Midbrain (tissue), 1 donor: ENCODE data around the gene BMP4.

Experiments used
- DNase-seq: peaks from one replicate; lab custom pipeline; 2025; lab: John Stamatoyannopoulos, UW

The BMP4 gene

DNA sequence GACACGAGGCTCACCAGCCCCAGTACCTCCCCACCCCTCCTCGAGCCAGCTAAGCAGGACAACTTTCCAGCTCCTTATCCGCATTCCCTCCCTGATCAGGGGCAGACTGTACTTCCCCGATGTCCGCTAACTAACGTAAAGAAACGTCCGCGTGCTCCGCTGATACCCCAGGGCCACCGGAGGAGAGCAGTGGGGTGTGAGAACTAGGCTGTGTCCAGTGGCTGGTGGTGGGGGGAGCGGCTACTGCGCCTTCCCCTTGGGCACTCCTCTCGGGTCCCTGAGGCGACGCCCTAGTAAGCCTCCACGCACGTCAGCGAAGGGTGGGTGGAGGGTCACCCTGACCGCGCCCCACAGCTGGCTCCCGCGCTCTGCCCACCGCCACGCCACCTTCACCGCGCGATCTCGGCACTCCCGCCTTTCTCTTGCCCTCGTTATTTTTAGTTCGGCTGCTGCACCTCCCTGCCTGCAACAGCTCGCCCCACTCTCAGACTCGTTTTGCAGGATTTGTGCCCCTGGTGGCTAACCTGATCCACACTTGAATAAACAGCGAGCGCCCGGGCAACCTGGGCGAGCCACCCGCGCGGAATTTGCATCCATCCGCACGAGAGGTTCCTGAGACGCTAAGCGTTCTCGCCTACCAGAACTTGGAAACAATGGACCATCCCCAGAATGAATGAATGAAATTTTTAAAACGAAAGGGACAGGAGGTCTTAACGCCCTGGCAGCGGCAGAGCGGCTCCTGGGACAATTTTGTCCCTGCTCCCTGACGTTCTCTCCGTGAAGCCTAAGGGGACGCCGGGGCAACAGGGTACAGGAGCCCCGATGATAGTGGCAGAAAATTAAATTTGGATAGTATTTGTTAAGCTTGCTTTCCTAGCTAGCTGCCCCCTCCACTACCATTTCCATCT is 6.9 kb upstream of the BMP4 start:
- no peak for DNase-seq

DNA sequence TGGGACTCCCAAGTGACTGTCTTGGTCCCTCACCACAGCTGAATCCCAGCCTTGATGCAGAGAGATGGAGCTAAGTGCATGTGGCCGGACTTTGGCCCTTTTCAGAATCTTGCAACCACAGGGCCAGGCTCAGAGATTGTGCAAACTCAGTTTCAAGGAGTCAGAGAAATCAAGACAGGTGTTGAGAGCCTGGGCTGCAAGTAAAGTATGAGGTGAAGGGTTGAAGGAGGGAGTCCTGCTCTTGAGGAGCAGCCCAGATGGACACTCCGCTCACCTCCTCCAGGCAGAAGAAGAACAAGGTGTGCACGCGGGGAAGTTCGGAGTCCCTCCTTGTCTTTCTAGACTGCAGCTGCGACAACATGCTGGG is 6.3 kb upstream of the BMP4 start:
- no peak for DNase-seq

DNA sequence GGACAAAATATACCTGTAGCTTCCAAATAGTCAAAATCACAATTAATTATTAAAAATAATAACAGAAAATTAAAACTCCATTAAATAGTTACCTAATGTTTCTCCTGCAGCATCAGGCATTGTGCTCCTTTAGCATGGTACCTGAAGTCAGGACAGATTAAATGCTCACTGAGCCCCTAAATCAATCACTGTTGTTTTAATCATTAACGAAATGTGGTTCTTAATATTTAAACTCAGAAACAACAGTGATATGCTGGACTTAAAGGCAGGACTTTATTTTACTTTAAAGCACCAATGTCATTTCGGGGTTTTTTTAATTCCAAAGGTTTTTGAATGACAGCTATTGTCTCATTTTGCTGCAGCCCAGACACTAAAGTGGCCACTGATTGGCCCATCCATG is 2.0 kb upstream of the BMP4 start:
- DNase-seq = no peak

DNA sequence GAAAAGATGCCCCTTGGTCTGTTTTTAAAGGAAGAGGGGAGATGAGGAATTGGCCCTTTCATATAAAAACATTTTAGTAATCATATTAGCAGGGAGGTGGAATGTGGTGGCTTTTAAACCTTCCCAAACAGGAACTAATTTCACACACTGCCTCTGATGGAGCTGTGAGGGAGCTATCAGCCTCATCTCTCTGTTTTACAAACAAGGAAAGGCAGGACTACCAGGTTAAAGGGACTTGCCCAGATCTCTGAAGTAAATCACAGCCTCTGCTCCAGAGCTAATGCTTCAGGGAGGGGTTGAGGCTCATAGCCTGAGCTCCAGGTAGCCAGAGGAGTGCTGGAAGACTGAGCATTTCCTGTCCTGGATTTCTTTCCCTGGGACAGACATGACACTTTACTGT is 1.1 kb upstream of the BMP4 start:
- no peak for DNase-seq

DNA sequence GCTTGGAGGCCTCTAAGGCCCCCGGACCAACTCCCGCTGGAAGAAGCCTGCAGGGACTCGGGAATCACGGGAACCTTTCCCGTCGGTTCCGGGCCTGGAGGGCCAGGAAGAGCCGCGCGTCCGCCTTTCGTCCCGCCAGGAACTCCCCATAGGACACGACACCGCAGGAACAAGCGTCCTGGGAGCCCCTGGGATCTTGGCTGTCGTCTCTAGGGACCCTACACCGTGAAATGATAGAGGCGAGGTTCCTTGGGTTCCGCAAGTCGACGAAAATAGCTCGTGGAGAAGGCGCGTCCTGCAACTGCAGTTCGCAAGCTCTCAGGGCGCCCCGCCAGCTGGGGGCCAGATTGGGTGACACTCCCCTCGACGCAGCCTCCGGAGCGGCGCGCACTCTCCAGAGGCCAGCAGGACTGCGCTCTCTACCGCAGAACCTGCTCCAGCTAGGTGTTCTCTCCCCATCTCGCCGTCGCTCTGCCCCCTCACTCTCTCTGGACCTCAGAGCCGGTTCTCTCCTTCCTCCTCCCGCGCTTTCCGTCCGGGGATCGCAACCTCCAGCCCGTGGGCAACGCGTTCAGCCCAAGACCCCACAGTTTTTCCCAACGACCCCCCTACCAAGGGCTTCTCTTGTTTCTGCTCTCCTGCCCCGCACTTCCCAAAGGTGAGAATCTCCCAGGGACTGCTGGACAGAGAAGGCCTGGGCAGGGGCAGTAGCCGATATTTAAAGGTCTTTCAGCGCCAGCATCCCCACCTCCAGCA is 776 bp downstream of the BMP4 start:
- DNase-seq = no peak

DNA sequence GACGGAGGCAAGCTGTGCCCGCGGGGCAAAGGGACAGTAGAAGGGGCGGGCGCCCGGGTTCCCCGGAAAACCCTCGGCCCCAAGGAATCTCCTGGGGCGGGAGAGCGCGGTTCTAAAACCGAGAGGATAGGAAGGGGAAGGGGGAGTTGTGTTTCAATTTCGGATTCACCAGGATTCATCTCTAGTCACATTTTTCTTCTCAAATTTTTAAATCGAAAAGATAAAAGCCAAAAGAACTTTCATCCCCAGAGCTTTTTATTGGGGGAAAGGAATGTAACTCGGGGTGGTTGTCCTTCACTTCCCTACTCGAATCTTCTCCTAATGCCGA is 1.4 kb downstream of the BMP4 start:
- DNase-seq = no peak

DNA sequence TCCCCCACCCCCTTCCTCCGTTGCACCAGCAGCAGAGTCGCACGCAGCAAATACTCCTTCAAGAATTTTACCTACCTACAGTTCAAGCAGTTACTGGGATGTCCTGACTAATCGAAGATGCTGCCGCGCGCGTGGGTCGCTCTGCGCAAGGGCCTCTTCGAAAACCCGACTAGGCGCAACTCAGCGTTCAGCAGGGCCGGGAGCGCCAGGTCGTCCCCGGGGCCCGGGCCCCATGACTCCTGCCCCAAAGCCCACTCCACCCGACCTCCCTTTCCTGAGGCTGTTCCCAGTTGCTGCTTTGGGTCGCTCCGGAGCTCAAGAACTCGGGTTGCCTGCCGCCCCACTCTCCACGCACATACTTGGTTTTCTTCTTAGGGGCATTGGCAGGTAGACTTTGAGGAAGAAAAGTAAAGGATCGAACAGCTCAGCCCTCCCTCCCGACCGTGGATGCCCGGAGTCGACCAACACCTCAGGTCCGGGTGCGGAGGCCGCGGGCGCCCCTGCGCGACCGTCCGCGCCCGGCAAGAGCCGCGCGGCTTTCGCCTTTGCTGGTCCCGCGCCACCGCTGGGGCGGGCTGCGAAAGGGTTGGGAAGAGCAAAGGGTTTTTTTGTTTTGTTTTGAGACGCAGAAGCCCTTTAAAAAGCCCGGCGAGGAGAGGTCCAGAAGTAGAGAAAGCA is 1.9 kb downstream of the BMP4 start:
- DNase-seq = no peak

DNA sequence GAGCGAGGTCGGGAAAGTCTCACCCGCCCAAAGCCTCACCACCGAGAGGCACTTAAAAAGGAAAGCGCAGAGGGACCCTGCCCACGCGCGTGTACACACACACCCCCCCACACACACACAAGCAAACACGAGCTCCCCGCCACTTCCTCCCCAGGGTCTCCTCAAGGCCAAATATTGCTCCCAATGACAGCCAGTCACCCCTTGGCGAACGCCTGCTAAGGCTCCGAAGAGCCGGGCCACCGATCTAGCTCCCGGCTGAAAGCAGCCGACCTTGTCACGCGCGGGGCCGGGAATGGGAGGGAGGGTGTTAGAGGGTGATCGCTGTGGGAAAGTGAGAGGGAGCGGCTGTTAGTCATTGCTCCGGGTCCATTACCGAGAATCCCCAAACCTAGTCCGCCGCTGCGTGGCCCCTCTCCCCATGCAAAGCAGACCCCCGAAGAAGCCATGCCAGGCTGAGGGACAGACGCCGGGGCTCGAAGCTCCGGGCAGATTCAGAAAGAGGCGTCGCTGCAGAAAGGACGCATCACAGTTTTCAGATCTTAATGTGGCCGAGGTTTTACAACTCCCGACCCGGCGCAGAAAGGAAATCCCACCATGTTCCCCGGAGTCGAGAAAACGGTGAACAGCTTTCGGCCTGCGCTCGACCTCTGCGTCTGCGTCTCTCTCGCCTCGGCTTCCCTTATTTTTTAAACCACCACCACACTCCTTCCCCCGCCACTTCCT is 2.6 kb downstream of the BMP4 start:
- peak; percentile 2 for DNase-seq

DNA sequence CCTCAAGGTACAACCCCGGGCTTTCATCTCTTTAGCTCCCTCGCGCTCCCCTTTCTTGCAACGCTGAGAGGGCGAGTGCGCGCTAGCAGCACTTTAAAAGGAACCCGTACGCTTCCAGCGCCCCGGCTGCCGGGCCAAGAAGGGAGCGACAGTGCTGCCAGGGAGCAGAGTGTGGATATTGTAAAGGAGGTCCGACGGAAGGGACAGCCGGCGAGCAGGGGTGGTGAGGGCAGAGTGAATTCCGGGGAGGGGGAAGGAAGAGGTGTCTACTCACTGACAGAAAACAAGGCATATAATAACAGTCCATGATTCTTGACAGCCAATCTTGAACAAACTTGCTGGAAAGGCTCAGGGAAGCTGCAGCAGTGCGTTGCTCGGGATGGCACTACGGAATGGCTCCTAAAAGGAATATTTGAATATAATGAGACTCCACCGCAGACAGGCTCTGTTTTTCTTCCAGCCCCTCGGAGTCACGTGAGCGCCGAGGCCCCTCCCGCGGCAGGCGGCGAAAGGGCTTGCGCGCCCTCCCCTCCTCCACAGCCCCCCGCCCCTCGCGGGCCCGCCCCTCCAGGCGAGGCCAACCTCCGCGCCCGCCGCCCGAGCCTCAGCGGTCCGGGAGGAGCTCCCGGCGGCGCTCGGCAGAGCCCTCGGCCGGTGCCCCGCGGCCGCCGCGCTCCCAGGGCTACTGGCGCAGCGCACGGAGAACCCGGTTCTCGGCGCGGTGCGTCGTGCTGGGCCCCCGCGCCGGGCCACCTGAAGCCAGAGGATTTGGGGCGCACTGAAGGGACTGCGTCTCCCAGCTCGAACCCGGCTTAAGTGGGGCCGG is 3.4 kb downstream of the BMP4 start:
- peak; percentile 75 for DNase-seq

DNA sequence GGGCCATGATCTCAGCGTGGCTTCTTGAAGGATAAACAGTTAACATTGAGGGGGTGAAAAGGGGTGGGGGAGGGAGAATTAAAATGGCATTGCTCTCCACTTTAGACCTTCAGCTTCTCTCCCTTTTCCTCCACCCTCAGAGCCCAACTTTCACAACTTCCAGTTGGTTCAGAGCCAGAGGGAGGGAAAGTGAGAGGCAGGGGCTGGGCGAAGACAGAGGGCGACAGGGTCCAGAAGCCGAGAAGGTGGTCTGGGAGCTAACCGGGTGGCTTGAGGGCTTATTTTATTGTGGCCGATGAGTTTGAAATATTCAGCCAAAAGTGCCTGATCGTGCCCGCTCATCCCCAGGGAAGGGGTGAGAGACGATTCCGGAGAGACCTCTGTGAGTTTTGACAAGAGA is 4.1 kb downstream of the BMP4 start:
- peak; percentile 1 for DNase-seq

DNA sequence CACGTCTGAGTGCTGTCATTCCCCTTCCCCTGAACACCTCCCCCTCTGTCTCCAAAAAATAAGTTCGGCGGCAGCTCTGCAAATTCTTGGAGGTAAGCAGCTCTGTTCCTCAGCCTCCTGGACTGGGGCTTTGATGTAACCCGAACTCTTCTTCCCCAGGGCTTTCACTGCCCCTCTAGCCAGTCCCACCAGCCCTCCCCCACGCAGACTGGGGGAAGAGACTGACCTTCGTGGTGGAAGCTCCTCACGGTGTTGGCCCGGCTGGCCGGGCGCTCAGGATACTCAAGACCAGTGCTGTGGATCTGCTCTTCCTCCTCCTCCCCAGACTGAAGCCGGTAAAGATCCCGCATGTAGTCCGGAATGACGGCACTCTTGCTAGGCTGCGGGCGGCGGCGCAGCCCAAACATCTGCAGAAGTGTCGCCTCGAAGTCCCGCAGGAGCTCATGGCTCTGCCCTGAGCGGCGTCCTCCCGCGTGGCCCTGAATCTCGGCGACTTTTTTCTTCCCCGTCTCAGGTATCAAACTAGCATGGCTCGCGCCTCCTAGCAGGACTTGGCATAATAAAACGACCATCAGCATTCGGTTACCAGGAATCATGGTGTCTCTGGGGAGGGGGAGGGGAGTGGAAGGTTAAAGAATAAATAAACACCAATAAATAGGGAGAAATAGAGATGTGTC is 4.9 kb downstream of the BMP4 start:
- DNase-seq = peak; percentile 1

DNA sequence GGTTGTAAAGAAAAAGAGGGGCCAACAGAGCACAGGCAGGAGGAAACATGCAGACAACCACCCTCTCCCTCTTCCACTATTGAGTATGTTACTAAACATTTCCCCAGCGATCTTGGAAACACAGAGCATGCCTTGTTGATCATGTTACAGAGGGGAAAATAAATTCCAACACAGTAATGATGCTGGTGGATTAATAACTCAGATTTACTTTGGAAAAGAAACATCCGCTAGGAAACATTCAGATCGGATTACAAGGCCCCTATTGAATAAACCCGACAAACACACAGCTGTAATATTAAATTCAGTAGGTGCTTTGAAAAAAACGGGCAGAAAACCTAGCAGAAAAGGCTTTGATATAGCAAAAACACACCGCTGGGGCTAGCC is 5.4 kb downstream of the BMP4 start:
- DNase-seq = no peak

DNA sequence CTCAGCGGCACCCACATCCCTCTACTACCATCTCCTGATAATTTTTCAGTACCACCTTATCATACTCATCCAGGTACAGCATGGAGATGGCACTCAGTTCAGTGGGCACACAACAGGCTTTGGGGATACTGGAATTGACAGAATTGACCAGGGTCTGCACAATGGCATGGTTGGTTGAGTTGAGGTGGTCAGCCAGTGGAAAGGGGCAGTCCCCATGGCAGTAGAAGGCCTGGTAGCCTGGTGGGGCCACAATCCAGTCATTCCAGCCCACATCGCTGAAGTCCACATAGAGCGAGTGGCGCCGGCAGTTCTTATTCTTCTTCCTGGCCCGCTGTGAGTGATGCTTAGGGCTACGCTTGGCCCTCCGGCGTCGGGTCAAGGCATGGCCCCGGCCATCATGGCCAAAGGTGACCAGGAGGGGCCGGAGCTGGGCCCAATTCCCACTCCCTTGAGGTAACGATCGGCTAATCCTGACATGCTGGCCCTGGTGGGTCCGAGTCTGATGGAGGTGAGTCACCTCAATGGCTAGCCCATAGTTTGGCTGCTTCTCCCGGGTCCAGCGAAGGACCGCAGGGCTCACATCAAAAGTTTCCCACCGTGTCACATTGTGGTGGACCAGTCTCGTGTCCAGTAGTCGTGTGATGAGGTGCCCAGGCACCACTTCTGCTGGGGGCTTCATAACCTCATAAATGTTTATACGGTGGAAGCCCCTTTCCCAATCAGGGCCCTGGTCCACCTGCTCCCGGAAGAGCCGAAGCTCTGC is 6.4 kb downstream of the BMP4 start:
- no peak for DNase-seq

DNA sequence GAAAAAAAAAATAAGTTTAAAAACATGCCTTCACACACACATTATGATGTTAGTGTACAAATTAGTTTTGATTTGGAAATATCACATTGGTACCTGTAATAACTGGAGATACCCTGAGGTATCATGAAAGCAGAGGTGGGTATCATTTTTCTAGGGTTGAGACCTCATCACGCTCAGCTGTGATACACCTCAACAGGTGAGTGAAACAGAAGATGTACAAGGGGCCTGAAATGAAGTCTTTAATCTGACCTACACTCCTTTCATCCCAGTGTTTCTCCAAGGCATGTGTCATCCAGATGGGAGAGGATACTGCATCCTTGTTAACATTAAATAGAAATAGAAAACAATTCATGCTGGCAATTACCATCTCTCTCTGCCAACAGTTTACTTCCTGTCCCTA is 7.4 kb downstream of the BMP4 start:
- no peak for DNase-seq

DNA sequence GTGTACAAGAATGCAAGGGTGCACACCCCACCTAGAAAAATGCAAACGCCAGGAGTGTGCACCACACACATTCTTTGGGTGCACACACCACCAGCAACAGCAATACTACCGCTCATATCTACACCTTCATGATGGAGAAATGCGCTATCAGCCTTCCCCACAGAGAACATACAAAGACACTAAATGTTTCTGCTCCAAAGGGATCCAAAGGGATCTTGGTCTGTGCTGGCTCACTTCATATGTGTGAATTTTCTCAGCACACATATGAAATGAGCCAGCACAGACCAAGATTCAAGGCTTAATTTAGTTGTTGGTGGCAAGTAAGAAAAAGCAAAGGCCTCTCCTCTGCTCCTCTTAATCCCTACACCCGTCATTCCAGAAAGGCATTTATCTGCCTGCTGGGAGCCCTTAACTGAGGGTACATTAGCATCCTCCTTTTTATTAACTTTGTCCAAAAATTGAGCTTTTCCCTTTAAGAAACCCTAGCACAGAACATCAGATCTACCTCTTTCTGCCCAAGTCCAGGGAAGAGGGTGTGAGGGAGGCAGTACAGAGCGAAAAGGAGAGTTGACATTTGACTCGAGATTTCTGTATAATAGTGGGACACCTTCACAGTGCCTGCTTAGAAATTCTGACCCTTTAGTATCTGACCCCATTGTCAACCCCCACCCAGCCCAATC is 8.3 kb downstream of the BMP4 start:
- DNase-seq = no peak

DNA sequence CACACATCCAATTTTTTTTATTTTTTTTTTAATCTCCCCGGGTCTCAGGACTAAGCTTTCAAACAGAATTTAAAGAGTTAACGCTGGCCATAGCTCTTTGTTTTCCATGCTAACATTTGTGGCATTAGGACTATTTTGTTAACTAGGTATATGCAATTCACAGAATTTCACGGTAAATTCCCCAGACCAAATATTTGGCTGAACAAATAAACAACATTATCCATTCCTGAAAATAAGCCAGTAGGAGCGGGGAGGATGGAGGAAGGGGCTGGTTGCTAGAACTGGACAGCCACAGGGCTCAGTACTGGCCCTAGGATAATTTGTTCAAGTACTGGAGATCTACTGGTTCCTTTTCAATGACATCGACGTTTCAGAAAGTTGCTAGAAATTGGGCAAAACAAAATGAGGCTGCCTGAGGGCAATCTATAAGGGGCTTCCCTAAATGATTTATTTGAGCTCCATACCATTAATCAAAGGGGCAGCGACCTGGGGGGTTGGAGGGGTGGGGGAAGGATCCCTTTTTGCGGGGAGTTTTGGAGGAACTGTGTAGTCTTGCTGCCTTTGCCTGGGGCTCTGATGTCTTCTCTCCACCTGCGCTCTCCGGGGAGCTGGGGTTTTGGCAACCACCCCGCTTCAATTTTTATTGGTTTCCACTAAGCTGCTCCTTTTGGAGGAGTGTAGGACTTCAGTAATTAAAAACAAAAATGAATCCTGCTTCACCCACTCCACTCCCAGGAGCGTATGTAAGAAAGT is 9.0 kb downstream of the BMP4 start:
- DNase-seq = no peak

DNA sequence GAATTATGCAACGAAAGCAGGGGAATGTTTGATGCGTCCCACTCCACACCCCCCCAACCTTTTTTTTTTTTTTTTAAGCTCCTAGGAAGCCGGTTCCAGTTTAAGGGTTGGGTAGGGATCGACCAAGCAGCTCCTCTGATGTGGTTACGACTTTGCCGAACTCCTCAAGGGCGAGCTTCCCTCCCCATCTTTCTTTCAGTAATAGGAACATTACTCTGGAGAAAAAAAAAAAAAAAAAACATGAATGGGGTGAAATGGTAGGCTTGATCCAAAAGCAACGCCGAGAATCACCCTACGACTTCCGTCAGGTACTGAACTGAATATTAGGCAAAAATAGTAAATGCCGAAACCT is 9.6 kb downstream of the BMP4 start:
- DNase-seq = no peak

DNA sequence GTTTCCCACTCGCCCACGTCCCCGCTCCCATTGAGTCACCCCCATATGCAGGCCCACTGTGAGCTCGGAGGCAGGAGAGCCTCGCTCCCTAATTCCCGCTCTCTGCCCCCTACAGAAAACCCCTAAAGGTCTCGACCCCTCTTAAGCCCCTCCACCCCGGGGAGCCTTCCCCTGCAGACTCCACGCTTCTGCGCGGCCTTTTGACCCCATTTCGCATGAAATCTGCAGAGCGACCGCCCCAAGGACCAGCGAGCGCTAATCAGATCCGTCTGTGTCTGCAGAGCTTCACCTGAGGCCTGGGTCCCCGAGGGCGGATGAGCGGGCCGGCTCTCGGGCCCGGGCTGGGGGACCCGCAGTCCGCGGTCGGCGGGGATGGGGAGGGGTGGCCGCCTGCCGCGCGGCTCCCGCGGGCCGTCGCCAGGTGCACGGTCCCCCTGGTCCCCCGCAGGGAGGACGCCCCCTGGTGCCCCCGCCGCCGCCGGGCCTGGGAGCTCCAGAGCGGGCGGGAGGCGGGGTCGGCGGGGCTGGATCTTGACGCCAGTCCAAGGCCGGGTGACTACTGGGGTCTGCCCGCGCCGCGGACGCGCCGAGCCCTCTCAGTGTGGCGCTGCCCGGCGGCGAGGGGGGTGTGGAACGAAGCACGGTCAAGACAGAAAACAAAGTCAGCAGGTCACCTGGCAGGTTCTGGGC is 10.1 kb downstream of the BMP4 start:
- DNase-seq = no peak
